Measurements from ENCODE around the gene ISLR. TPM values are rescaled to one million over a fixed set of nuclear protein-coding genes. Genes with fewer than 3 reads are reported as not detected.
"Not testable (repeated sequence)": the region's sequence is repeated elsewhere in the genome, so short reads cannot be mapped to it uniquely, and the experiment has no call there.

The ISLR gene
- total RNA-seq, 2 donors from 2014 or later, result not detected

DNA sequence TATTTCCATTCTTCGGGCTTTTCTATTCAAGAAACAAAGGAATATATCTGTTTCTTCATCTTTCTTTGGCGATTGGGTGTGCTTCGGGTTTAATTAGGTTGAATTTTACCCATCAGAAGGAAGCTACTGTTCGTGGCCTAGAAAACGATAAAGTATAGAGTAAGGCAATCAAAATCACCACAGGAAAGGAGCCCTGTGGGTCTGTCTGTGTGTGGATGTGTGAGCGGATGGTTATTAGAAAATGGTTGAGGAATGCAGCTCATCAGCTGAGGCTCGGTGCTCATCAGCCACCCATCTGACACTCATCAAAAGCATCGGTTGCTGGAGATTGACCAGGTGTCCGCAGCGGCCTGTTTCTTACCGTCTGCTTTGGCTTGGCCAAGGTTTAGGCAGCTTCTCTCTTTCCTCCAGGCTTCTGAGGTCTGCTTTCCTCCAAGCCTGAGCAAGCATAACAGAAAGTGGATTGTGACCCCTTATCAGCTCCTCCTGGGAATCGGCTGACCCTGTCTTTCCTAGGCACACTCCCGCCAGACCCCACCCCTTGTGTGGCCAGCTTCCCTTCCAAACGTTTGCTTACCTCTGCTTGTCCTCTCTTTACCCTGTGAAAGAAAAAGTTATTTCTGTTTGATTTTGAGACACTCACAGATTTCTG is 17.6 kb upstream of the ISLR start:
- Mint-ChIP-seq H3K27ac (no peak overlapping the region), H3K4me3 (no peak overlapping the region), H3K27me3 (peaks cover 20 to 34% of the 10 kb centered on the region in 2 donors), H3K9me3 (no peaks in the 10 kb centered on the region), H3K4me1 (ENCODE audit: low read depth in 2 of 2) (no peaks in the 10 kb centered on the region), H3K36me3 (no peaks in the 10 kb centered on the region)
- ATAC-seq (no peak), DNase-seq (ENCODE audit: low spot score) (no peak)

DNA sequence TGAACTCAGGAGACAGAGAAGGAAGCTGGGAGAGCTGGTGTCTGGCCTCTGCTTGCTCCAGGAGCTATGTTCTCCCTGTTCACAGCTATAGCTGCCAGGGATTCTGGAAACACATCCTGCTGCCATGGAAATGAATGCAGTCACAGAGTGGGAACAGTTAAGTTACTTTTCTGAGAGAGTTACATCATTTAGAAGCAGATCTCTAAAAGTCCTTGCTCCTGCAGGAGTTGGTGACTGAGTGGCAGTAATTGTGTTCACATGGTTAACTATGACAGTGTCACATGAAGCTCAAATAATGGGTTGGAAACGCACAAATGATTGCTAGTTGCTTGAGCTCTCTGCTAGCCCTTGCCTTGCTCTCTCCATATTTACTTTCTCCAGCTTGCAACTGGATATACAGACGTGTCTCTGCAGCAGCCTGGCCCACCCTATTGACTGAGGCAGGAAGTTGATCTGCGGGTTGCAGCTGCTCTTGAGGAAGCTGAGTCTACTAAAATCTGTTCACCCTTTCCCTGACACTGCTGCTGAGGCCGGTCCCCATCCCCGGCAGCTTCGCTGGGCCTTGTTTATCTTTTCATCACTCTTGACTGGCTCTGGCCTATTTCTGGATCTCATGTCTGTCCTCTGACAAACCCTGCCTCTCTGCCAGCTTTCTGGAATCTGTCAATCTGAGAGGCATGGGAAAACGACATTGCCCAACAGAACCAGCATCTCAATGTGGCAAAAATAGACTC is 16.7 kb upstream of the ISLR start:
- ATAC-seq (no peak), DNase-seq (ENCODE audit: low spot score) (no peak)
- Mint-ChIP-seq H3K4me3 (no peak overlapping the region), H3K4me1 (ENCODE audit: low read depth in 2 of 2) (no peaks in the 10 kb centered on the region), H3K9me3 (no peaks in the 10 kb centered on the region), H3K27me3 (peaks cover 20 to 34% of the 10 kb centered on the region in 2 donors), H3K27ac (no peak overlapping the region), H3K36me3 (no peaks in the 10 kb centered on the region)

- H3K36me3 Mint-ChIP-seq, result no peaks in the 10 kb centered on the region
- H3K27me3 Mint-ChIP-seq, result peaks cover 26 to 32% of the 10 kb centered on the region in 2 donors
- no peak overlapping the region for H3K27ac Mint-ChIP-seq
- ATAC-seq (no peak), DNase-seq (ENCODE audit: low spot score) (no peak)
- no peaks in the 10 kb centered on the region for H3K9me3 Mint-ChIP-seq
- no peak overlapping the region for H3K4me3 Mint-ChIP-seq
- no peaks in the 10 kb centered on the region for H3K4me1 Mint-ChIP-seq (ENCODE audit: low read depth in 2 of 2)
Observed at GRCh38 chr15:74157868-74158827, 15.4 kb upstream of the ISLR start.

- no peak overlapping the region for H3K27ac Mint-ChIP-seq
- H3K4me3 Mint-ChIP-seq, result no peak overlapping the region
- H3K4me1 Mint-ChIP-seq (ENCODE audit: low read depth in 2 of 2), result no peaks in the 10 kb centered on the region
- H3K36me3 Mint-ChIP-seq, result no peaks in the 10 kb centered on the region
- ATAC-seq (no peak), DNase-seq (ENCODE audit: low spot score) (no peak)
- H3K27me3 Mint-ChIP-seq, result peaks cover 24 to 33% of the 10 kb centered on the region in 2 donors
- no peaks in the 10 kb centered on the region for H3K9me3 Mint-ChIP-seq
Observed at GRCh38 chr15:74158855-74159650, 14.5 kb upstream of the ISLR start.

- Mint-ChIP-seq H3K9me3 (no peaks in the 10 kb centered on the region), H3K36me3 (no peaks in the 10 kb centered on the region), H3K27me3 (peaks cover 28 to 29% of the 10 kb centered on the region in 2 donors), H3K27ac (no peak overlapping the region), H3K4me3 (no peak overlapping the region), H3K4me1 (ENCODE audit: low read depth in 2 of 2) (no peaks in the 10 kb centered on the region)
- ATAC-seq (no peak), DNase-seq (ENCODE audit: low spot score) (no peak)
Observed at GRCh38 chr15:74159773-74160172, 13.7 kb upstream of the ISLR start.

DNA sequence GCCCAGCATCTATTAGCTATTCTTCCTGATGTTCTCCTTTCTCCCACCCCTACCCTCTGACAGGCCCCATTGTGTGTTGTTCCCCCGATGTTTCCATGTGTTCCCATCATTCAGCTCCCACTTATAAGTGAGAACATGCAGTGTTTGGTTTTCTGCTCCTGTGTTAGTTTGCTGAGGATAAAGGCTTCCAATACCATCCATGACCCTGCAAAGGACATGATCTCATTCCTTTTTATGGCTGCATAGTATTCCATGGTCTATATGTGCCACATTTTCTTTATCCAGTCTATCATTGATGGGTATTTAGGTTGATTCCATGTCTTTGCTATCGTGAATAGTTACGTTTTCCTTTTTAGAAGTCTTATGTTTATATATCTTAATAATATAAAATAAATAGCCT is 13.1 kb upstream of the ISLR start:
- H3K27ac Mint-ChIP-seq; H3K9me3 Mint-ChIP-seq; H3K36me3 Mint-ChIP-seq; DNase-seq (ENCODE audit: low spot score); H3K4me3 Mint-ChIP-seq; ATAC-seq; H3K4me1 Mint-ChIP-seq (ENCODE audit: low read depth in 2 of 2): not testable (repeated sequence)
- H3K27me3 Mint-ChIP-seq, result peaks cover 30 to 31% of the 10 kb centered on the region in 2 donors

- not testable (repeated sequence) for DNase-seq (ENCODE audit: low spot score); H3K36me3 Mint-ChIP-seq; H3K4me1 Mint-ChIP-seq (ENCODE audit: low read depth in 2 of 2); H3K9me3 Mint-ChIP-seq; H3K27ac Mint-ChIP-seq; H3K4me3 Mint-ChIP-seq; ATAC-seq
- H3K27me3 Mint-ChIP-seq, result peaks cover 30 to 38% of the 10 kb centered on the region in 2 donors
Observed at GRCh38 chr15:74162195-74162536, 11.3 kb upstream of the ISLR start.

DNA sequence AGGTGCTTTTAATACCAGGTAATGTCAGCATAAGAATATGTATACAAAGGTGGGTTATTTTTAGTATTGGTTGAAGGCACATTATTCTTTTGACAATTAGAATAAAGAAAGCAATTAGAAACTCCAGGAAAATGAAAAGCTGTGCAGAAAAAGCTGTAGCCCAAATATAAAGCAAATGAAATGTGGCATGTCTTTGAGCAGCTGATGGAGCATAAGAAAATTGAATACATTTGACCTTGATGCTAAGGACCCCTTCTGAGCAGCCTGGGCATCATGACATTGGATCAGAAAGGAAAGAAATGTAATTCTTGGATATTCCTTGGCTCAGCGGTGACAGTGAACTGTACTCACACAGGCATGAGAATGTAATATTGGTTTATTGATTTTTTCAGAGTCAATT is 8.0 kb upstream of the ISLR start:
- ATAC-seq (no peak), DNase-seq (ENCODE audit: low spot score) (no peak)
- Mint-ChIP-seq H3K27ac (no peak overlapping the region), H3K27me3 (peaks cover 27 to 31% of the 10 kb centered on the region in 2 donors), H3K4me1 (ENCODE audit: low read depth in 2 of 2) (no peaks in the 10 kb centered on the region), H3K4me3 (no peak overlapping the region), H3K9me3 (no peaks in the 10 kb centered on the region), H3K36me3 (no peaks in the 10 kb centered on the region)

DNA sequence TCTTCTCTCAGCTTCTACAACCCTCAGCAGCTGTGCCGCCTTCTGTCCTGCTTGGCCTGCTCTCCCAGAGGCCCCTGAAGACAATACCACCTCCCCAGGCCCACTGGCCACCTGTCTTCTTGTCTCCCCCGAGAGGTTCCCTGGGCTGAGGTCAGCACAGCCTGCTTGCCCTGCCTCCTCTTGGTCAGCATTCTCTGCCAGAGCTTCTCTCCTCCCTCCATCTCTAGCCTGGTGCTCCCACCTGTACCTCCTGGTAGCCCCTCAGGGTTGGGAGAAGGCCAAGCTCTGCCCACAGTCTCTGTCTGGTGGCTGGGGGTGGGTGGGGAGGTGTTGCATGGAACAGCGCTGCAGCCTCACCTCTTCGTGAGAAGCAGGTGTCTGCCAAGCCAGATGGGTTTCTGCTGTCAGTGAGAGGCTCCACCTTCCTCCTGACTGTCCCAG is 5.6 kb upstream of the ISLR start:
- H3K4me3 Mint-ChIP-seq, result no peak overlapping the region
- ATAC-seq (no peak), DNase-seq (ENCODE audit: low spot score) (no peak)
- no peaks in the 10 kb centered on the region for H3K9me3 Mint-ChIP-seq
- no peaks in the 10 kb centered on the region for H3K36me3 Mint-ChIP-seq
- no peak overlapping the region for H3K27ac Mint-ChIP-seq
- H3K27me3 Mint-ChIP-seq, result peaks cover 21 to 29% of the 10 kb centered on the region in 2 donors
- no peaks in the 10 kb centered on the region for H3K4me1 Mint-ChIP-seq (ENCODE audit: low read depth in 2 of 2)

DNA sequence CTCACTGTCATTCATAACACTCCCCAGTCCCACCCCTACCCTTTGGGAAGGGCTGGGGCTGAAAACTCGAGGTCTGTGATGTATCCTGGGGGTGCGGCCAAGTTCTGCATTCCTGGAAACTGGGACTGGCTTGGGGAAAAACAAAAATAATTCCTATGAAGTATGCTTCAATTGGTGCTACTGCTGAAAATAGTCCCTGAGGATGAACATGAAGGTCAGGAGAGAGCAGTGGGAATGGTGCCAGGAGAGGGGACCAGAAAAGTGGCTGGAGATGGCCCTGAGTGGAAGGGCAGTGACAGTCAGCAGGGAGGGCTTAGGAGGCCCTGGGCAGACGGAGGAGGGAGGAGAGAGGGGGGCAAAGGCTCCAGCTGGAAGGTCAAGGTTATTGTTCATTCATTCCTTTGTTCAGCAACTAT is 4.8 kb upstream of the ISLR start:
- DNase-seq (ENCODE audit: low spot score) (no peak), ATAC-seq (no peak)
- Mint-ChIP-seq H3K36me3 (no peaks in the 10 kb centered on the region), H3K4me3 (no peak overlapping the region), H3K9me3 (no peaks in the 10 kb centered on the region), H3K27me3 (peaks cover 18 to 21% of the 10 kb centered on the region in 2 donors), H3K4me1 (ENCODE audit: low read depth in 2 of 2) (no peaks in the 10 kb centered on the region), H3K27ac (no peak overlapping the region)

- Mint-ChIP-seq H3K4me1 (ENCODE audit: low read depth in 2 of 2) (no peaks in the 10 kb centered on the region), H3K9me3 (no peaks in the 10 kb centered on the region), H3K4me3 (no peak overlapping the region), H3K27ac (no peak overlapping the region), H3K36me3 (no peaks in the 10 kb centered on the region), H3K27me3 (peaks cover 11 to 17% of the 10 kb centered on the region in 2 donors)
- ATAC-seq (no peak), DNase-seq (ENCODE audit: low spot score) (no peak)
Observed at GRCh38 chr15:74170071-74170844, 3.3 kb upstream of the ISLR start.

DNA sequence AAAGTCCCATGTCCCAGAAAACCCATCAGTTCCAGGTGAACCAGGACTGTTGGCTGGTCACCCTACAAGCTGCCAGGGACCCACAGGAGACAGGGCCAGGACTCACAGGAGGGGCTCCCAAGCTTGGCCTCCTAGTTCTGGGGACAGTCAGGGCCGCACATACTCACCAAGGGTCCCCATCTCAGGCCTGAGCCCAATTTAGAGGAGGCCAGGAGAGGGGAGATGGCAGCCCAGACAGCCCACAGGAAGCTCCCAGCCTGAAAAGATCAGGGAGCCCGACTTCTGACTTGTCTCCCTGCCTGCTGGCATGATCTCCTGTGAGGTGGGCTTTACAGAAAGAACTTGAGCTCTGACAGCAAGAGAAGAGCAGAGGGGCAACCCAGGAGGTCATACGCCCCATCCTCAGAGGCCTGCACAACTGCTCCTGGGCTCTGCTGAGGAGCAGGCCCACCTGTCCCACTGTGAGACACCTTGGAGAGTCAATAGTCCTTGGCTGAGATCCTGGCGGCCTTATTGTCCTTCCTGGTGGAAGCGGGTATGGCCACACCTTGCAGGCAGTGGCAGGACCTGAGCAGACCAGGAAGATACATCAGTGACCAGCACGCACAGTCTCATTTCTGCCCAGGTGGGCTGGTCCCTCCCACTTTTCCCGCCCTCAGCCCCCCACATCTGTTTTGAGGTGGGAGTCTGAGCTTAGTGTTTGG is 2.5 kb upstream of the ISLR start:
- no peak for DNase-seq (ENCODE audit: low spot score)
- Mint-ChIP-seq H3K4me1 (ENCODE audit: low read depth in 2 of 2) (no peaks in the 10 kb centered on the region), H3K27me3 (peaks cover 9% of the 10 kb centered on the region in 2 donors), H3K27ac (no peak overlapping the region), H3K4me3 (no peak overlapping the region), H3K36me3 (no peaks in the 10 kb centered on the region), H3K9me3 (no peaks in the 10 kb centered on the region)
- ATAC-seq, result no peak
